Natural killer cell (primary cell): Measurements from ENCODE around the gene GID8. TPM values are rescaled to one million over a fixed set of nuclear protein-coding genes. Genes with fewer than 3 reads are reported as not detected.
A peak's percentile ranks its signal among the peaks of the same experiment; 100 is the strongest.

ENCODE experiments used
- ATAC-seq, 3 donors: fragments of 150-1000 bp in 2 of 3; fragments of 200-7000 bp in 1 of 3; cut with Tn5 transposase; 1 replicate in 1 of 3; 2 replicates in 2 of 3; pipeline ENCODE4 v1.10.0; 2021; ENCODE audit warnings: mild to moderate bottlenecking in 2 of 3, moderate library complexity in 2 of 3
- DNase-seq, 2 donors: peaks; one replicate each; pipeline versions ENCODE4 v3.0.0 to v3.0.0-alpha.2; 2013 to 2021; ENCODE audit warnings: mixed read lengths in 1 of 2
- H3K27ac ChIP-seq: one replicate; pipeline ENCODE4 v1.5.1; 2013; ENCODE audit warnings: mild to moderate bottlenecking, low read length
- H3K27me3 ChIP-seq: one replicate; pipeline ENCODE4 v1.6.1; 2013; ENCODE audit warnings: low read length; ENCODE audit not compliant: control insufficient read depth, insufficient read depth
- H3K36me3 ChIP-seq: one replicate; pipeline ENCODE4 v1.6.1; 2013; ENCODE audit warnings: low read length; ENCODE audit not compliant: control insufficient read depth, insufficient read depth
- H3K4me1 ChIP-seq: one replicate; pipeline ENCODE4 v1.6.1; 2013; ENCODE audit warnings: low read length; ENCODE audit not compliant: control insufficient read depth, insufficient read depth
- H3K4me3 ChIP-seq: one replicate; pipeline ENCODE4 v1.5.1; 2013; ENCODE audit warnings: low read length
- H3K9me3 ChIP-seq: one replicate; pipeline ENCODE4 v1.6.1; 2013; ENCODE audit warnings: low read length; ENCODE audit not compliant: control insufficient read depth, insufficient read depth
- H3K27ac Mint-ChIP-seq, 2 donors: one replicate each; pipeline ENCODE4 v1.8.0; 2022; ENCODE audit warnings: mild to moderate bottlenecking in 2 of 2, mixed read lengths in 2 of 2, moderate library complexity in 1 of 2
- H3K27me3 Mint-ChIP-seq, 2 donors: one replicate each; pipeline ENCODE4 v1.8.0; 2022; ENCODE audit warnings: low read depth in 2 of 2, mixed read lengths in 2 of 2
- H3K36me3 Mint-ChIP-seq: one replicate; pipeline ENCODE4 v1.8.0; 2022; ENCODE audit warnings: mixed read lengths
- H3K4me1 Mint-ChIP-seq, 2 donors: one replicate each; pipeline ENCODE4 v1.8.0; 2022; ENCODE audit warnings: mixed read lengths in 2 of 2
- H3K4me3 Mint-ChIP-seq: one replicate; pipeline ENCODE4 v1.8.0; 2022; ENCODE audit warnings: mild to moderate bottlenecking, moderate library complexity, mixed read lengths
- H3K9me3 Mint-ChIP-seq, 2 donors: one replicate each; pipeline ENCODE4 v1.8.0; 2022; ENCODE audit warnings: mixed read lengths in 2 of 2
- CTCF ChIP-seq: fragments of 200-600 bp; IDR thresholded peaks from one replicate; pipeline ENCODE4 v1.8.0; 2022; ENCODE audit warnings: antibody characterized with exemption
- WGBS: methylation state at CpG from one replicate; pipeline ENCODE4 v1.1.7; 2013; ENCODE audit warnings: missing lambda C conversion rate; ENCODE audit not compliant: insufficient coverage; 5-methylcytosine and 5-hydroxymethylcytosine counted together
- intact Hi-C: fragments of 100-400 bp; cut with micrococcal nuclease; formaldehyde crosslinking; loops from one replicate; pipeline ENCODE4 v1.14.2; 2022
- total RNA-seq, 4 donors: library from RNA; stranded (reverse); fragments of 120-200 nt in 1 of 4; gene quantifications; one replicate each; pipeline versions ENCODE4 v1.2.3 to v1.2.4, GENCODE V29; 2013 to 2022

The GID8 gene
- total RNA-seq, 3 donors from 2014 or later (not counting 1 experiment from before 2014, with no cell fraction given) = 45.1 to 60.1 (median 53.1) TPM

GRCh38 chr20:62931464-62931863, 6.5 kb upstream of the GID8 start:
- no peak for TF ChIP-seq CTCF
- Histone ChIP-seq H3K36me3 (no peaks in the 10 kb centered on the region), H3K4me1 (peaks cover 43% of the 10 kb centered on the region), H3K27ac (no peak overlapping the region), H3K27me3 (no peaks in the 10 kb centered on the region), H3K9me3 (no peaks in the 10 kb centered on the region), H3K4me3 (no peak overlapping the region)
- no peaks in the 10 kb centered on the region for H3K27me3 Mint-ChIP-seq
- no peaks in the 10 kb centered on the region for H3K36me3 Mint-ChIP-seq
- peaks cover 24 to 35% of the 10 kb centered on the region in 2 donors for H3K4me1 Mint-ChIP-seq
- H3K9me3 Mint-ChIP-seq = no peaks in the 10 kb centered on the region
- ATAC-seq = no peak
- intact Hi-C loops = loop anchor here (10.0 kb wide), 1 partner anchor 127 kb away; the partner anchor contains the start of gene OGFR
- peak overlapping the region in 1 of 2 donors; percentile 90 for H3K27ac Mint-ChIP-seq
- H3K4me3 Mint-ChIP-seq = no peak overlapping the region
- WGBS = 71% methylated on average over 9 of the region's 9 CpGs
- DNase-seq = no peak

- Histone ChIP-seq H3K9me3 (no peaks in the 10 kb centered on the region), H3K36me3 (no peaks in the 10 kb centered on the region), H3K27me3 (no peaks in the 10 kb centered on the region), H3K4me3 (no peak overlapping the region), H3K27ac (no peak overlapping the region), H3K4me1 (peaks cover 31% of the 10 kb centered on the region)
- Mint-ChIP-seq H3K9me3 (no peaks in the 10 kb centered on the region), H3K4me1 (peaks cover 25% of the 10 kb centered on the region in 2 donors), H3K36me3 (no peaks in the 10 kb centered on the region), H3K27ac (no peak overlapping the region), H3K27me3 (no peaks in the 10 kb centered on the region), H3K4me3 (no peak overlapping the region)
- WGBS = 52% methylated on average over 3 of the region's 3 CpGs
- TF ChIP-seq CTCF = no peak
- ATAC-seq = no peak
- no peak for DNase-seq
- intact Hi-C loops = loop anchor here (10.0 kb wide), 1 partner anchor 129 kb away; the partner anchor contains the start of gene OGFR
These were observed 4.0 kb upstream of the GID8 start for GRCh38 chr20:62933966-62934365.

GRCh38 chr20:62935204-62935967, 2.6 kb upstream of the GID8 start:
- ATAC-seq = no peak
- Mint-ChIP-seq H3K4me3 (no peak overlapping the region), H3K36me3 (no peaks in the 10 kb centered on the region), H3K27ac (no peak overlapping the region), H3K4me1 (peaks cover 25 to 27% of the 10 kb centered on the region in 2 donors), H3K27me3 (no peaks in the 10 kb centered on the region), H3K9me3 (no peaks in the 10 kb centered on the region)
- DNase-seq = no peak
- Histone ChIP-seq H3K9me3 (no peaks in the 10 kb centered on the region), H3K4me3 (no peak overlapping the region), H3K27me3 (no peaks in the 10 kb centered on the region), H3K27ac (no peak overlapping the region), H3K36me3 (no peaks in the 10 kb centered on the region), H3K4me1 (peaks cover 31% of the 10 kb centered on the region)
- no peak for TF ChIP-seq CTCF
- intact Hi-C loops = loop anchor here (10.0 kb wide), 1 partner anchor 131 kb away; the partner anchor contains the start of gene OGFR
- 87% methylated on average over 12 of the region's 12 CpGs for WGBS
